Ishikawa (cell line): ENCODE measurements around the gene CDH20.

Source experiments
- CREB1 ChIP-seq: IDR thresholded peaks from 2 replicates; pipeline ENCODE4 v1.6.1; 2012; ENCODE audit warnings: low read depth
- EP300 ChIP-seq: IDR thresholded peaks from 2 replicates; pipeline ENCODE4 v1.6.1; 2012; ENCODE audit warnings: borderline replicate concordance
- MAX ChIP-seq: IDR thresholded peaks from 2 replicates; pipeline ENCODE4 v1.6.1; 2012
- RAD21 ChIP-seq: IDR thresholded peaks from 2 replicates; pipeline ENCODE4 v1.6.1; 2012; ENCODE audit warnings: low read depth
- REST ChIP-seq: IDR thresholded peaks from 2 replicates; pipeline ENCODE4 v1.6.1; 2012; ENCODE audit warnings: low read depth, mild to moderate bottlenecking
- TAF1 ChIP-seq: IDR thresholded peaks from 2 replicates; pipeline ENCODE4 v1.6.1; 2012; ENCODE audit warnings: low read depth, mild to moderate bottlenecking
- YY1 ChIP-seq: IDR thresholded peaks from 2 replicates; pipeline ENCODE4 v1.6.1; 2012; ENCODE audit warnings: low read depth

- TF ChIP-seq MAX (no peak), REST (no peak), TAF1 (no peak), YY1 (no peak), CREB1 (no peak), EP300 (no peak), RAD21 (no peak)
Measured at GRCh38 chr18:61459896-61460648, 126.8 kb downstream of the CDH20 start.
